Activated CD8-positive, alpha-beta memory T cell treated with anti-CD3 and anti-CD28 coated beads for 1 hour (primary cell): ENCODE data around the gene ESYT1.

Source experiments
- DNase-seq, 2 donors: peaks; one replicate each; pipeline ENCODE4 v3.0.0-alpha.2; 2020; ENCODE audit warnings: low read depth in 1 of 2; ENCODE audit errors: extremely low read depth in 1 of 2

The ESYT1 gene

GRCh38 chr12:56186957-56187356 is 58.9 kb downstream of the ESYT1 start:
- no peak for DNase-seq

GRCh38 chr12:56188131-56188777 is 60.2 kb downstream of the ESYT1 start:
- no peak for DNase-seq

GRCh38 chr12:56188778-56189098 is 60.7 kb downstream of the ESYT1 start:
- no peak for DNase-seq

- peak; percentile 64 to 77 for DNase-seq
Observed at GRCh38 chr12:56189099-56189917, 61.2 kb downstream of the ESYT1 start, which contains the start of gene SMARCC2. Gene SMARCC2 (minus strand): TSS chr12:56189483. CDS start chr12:56189461, 22 bp downstream.

GRCh38 chr12:56189918-56190694 is 62.0 kb downstream of the ESYT1 start:
- peak; percentile 24 to 43 for DNase-seq

GRCh38 chr12:56190695-56191155 is 62.7 kb downstream of the ESYT1 start:
- DNase-seq = no peak

- no peak for DNase-seq
Observed at GRCh38 chr12:56192582-56192981, 64.5 kb downstream of the ESYT1 start.

GRCh38 chr12:56193025-56193578 is 65.0 kb downstream of the ESYT1 start:
- DNase-seq = peak; percentile 44 to 46
